HFFc6 (cell line): Measurements from ENCODE around the gene DLST. TPM values are rescaled to one million over a fixed set of nuclear protein-coding genes. Genes with fewer than 3 reads are reported as not detected.

ENCODE experiments used
- DNase-seq: peaks from one replicate; pipeline ENCODE4 v3.0.0-alpha.2; 2018
- H3K27ac Mint-ChIP-seq: 2 replicates; pipeline ENCODE4 v1.8.0; 2020; ENCODE audit warnings: mild to moderate bottlenecking, mixed read lengths
- H3K27me3 Mint-ChIP-seq: 2 replicates; pipeline ENCODE4 v1.8.0; 2021; ENCODE audit warnings: mild to moderate bottlenecking, moderate library complexity, mixed read lengths; ENCODE audit not compliant: insufficient read depth
- H3K36me3 Mint-ChIP-seq: 2 replicates; pipeline ENCODE4 v1.8.0; 2021; ENCODE audit warnings: low read depth, mixed read lengths
- H3K4me1 Mint-ChIP-seq: 2 replicates; pipeline ENCODE4 v1.8.0; 2020; ENCODE audit warnings: low read depth, mixed read lengths
- H3K4me3 Mint-ChIP-seq: 2 replicates; pipeline ENCODE4 v1.8.0; 2020; ENCODE audit warnings: mild to moderate bottlenecking, moderate library complexity, mixed read lengths
- H3K9me3 Mint-ChIP-seq: 2 replicates; pipeline ENCODE4 v1.8.0; 2020; ENCODE audit warnings: mild to moderate bottlenecking, mixed read lengths
- total RNA-seq, 6 experiments: library from RNA; stranded (reverse); fragmentation: NEBNext Ultra II Directional; extraction: Animal tissue kit (Norgen Biotek cat#: 25700); gene quantifications; 2 replicates in 1 of 6; 3 replicates in 5 of 6; pipeline ENCODE4 v1.2.3, GENCODE V29; 2021
- TF ChIP-seq, protein P1 (sequence below): fragments of 200-600 bp; sonication (generic); IDR thresholded peaks from 2 replicates; pipeline ENCODE4 v1.5.0; 2021; ENCODE audit warnings: antibody characterized with exemption, mild to moderate bottlenecking

DLST gene
- total RNA-seq, 6 experiments from 2014 or later: 97.5 to 118 (median 109) TPM

DNA sequence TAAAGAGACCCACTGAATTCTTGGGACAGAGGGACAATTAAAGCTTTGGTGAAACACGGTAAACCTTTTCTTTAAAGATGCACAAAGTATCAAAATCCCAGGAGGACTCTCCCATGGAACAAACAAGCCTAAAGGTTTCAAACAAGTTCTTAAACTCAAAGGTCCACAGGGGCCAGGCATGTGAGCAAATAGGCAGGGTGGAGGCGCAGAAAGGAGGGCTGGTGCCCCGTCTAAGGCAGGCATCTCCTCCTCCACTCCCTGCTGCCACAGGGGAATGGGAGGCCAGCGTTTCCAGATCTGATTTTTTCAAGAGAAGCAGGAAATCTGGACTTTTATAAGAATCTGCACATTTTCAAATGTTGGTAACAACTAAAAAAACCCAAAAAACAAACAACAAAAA lies 33.7 kb downstream of the DLST start:
- Mint-ChIP-seq H3K27ac (no peak overlapping the region), H3K36me3 (no peaks in the 10 kb centered on the region), H3K9me3 (no peaks in the 10 kb centered on the region), H3K4me1 (peaks cover 15% of the 10 kb centered on the region), H3K4me3 (no peak overlapping the region), H3K27me3 (peaks cover under 1% of the 10 kb centered on the region; the same call in 1 of the 2 replicates)
- no peak for DNase-seq
- TF ChIP-seq, protein P1, sequence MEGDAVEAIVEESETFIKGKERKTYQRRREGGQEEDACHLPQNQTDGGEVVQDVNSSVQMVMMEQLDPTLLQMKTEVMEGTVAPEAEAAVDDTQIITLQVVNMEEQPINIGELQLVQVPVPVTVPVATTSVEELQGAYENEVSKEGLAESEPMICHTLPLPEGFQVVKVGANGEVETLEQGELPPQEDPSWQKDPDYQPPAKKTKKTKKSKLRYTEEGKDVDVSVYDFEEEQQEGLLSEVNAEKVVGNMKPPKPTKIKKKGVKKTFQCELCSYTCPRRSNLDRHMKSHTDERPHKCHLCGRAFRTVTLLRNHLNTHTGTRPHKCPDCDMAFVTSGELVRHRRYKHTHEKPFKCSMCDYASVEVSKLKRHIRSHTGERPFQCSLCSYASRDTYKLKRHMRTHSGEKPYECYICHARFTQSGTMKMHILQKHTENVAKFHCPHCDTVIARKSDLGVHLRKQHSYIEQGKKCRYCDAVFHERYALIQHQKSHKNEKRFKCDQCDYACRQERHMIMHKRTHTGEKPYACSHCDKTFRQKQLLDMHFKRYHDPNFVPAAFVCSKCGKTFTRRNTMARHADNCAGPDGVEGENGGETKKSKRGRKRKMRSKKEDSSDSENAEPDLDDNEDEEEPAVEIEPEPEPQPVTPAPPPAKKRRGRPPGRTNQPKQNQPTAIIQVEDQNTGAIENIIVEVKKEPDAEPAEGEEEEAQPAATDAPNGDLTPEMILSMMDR: no peak

GRCh38 chr14:74915826-74916225 lies 34.1 kb downstream of the DLST start:
- H3K4me1 Mint-ChIP-seq: peaks cover 13% of the 10 kb centered on the region
- DNase-seq: no peak
- H3K27ac Mint-ChIP-seq: no peak overlapping the region
- H3K9me3 Mint-ChIP-seq: no peaks in the 10 kb centered on the region
- H3K4me3 Mint-ChIP-seq: no peak overlapping the region
- no peaks in the 10 kb centered on the region for H3K36me3 Mint-ChIP-seq
- TF ChIP-seq, protein P1: no peak
- H3K27me3 Mint-ChIP-seq: peaks cover 2% of the 10 kb centered on the region; the same call in 1 of the 2 replicates

GRCh38 chr14:74917178-74917543 lies 35.4 kb downstream of the DLST start:
- DNase-seq: no peak
- Mint-ChIP-seq H3K4me3 (no peak overlapping the region), H3K27ac (no peak overlapping the region), H3K4me1 (peaks cover 13% of the 10 kb centered on the region), H3K36me3 (no peaks in the 10 kb centered on the region), H3K27me3 (peaks cover 2% of the 10 kb centered on the region; the same call in 1 of the 2 replicates), H3K9me3 (no peaks in the 10 kb centered on the region)
- TF ChIP-seq, protein P1: no peak

DNA sequence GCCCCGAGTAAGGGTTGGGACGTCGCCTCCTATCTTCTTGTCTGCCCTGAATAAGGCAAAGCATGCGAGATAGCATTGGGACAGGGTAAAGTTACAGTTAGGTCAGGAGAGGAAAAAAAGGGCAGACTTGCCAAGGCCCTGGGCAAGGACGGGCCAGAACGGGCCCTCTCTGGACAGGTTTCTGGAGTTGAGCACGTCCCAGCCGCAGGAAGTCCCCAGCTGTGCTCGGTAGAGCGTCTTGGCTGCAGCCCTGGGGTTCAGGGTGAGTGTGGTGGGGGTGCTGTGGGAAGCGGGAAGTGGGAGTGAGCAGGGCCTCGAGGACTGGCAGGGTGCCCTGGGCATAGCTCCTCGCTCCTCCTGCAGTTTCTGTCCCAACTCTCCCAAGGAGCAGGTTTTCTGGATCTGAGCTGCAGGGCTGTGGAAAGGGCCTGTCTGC lies 35.9 kb downstream of the DLST start:
- H3K9me3 Mint-ChIP-seq: no peaks in the 10 kb centered on the region
- no peaks in the 10 kb centered on the region for H3K36me3 Mint-ChIP-seq
- DNase-seq: no peak
- peaks cover 13% of the 10 kb centered on the region for H3K4me1 Mint-ChIP-seq
- no peak overlapping the region for H3K27ac Mint-ChIP-seq
- H3K4me3 Mint-ChIP-seq: no peak overlapping the region
- TF ChIP-seq, protein P1: no peak
- H3K27me3 Mint-ChIP-seq: peaks cover 2% of the 10 kb centered on the region; the same call in 1 of the 2 replicates

GRCh38 chr14:74918380-74918779 lies 36.7 kb downstream of the DLST start:
- TF ChIP-seq, protein P1: no peak
- Mint-ChIP-seq H3K27me3 (peaks cover 2% of the 10 kb centered on the region; the same call in 1 of the 2 replicates), H3K4me3 (no peak overlapping the region), H3K4me1 (peaks cover 13% of the 10 kb centered on the region), H3K27ac (no peak overlapping the region), H3K36me3 (no peaks in the 10 kb centered on the region), H3K9me3 (no peaks in the 10 kb centered on the region)
- no peak for DNase-seq
